Left ventricle myocardium inferior (tissue), 1 donor: Measurements from ENCODE around the gene KRTAP10-10. TPM values are rescaled to one million over a fixed set of nuclear protein-coding genes. Genes with fewer than 3 reads are reported as not detected.

Experiments
- DNase-seq: peaks from one replicate; pipeline ENCODE4 v3.0.0-alpha.2; 2020
- H3K27ac ChIP-seq: fragments of 200-600 bp; replicated peaks from 2 replicates; pipeline ENCODE4 v1.8.0; 2021
- H3K27me3 ChIP-seq: fragments of 200-600 bp; 2 replicates; pipeline ENCODE4 v1.8.0; 2021; ENCODE audit warnings: low read depth
- H3K36me3 ChIP-seq: fragments of 200-600 bp; 2 replicates; pipeline ENCODE4 v1.8.0; 2021
- H3K4me1 ChIP-seq: fragments of 200-600 bp; 2 replicates; pipeline ENCODE4 v1.8.0; 2021
- H3K4me3 ChIP-seq: fragments of 200-600 bp; 2 replicates; pipeline ENCODE4 v1.8.0; 2021; ENCODE audit warnings: mild to moderate bottlenecking, moderate library complexity
- H3K9me3 ChIP-seq: fragments of 200-600 bp; replicated peaks from 2 replicates; pipeline ENCODE4 v1.8.0; 2021
- intact Hi-C: fragments of 100-400 bp; cut with micrococcal nuclease; formaldehyde crosslinking; loops from one replicate; pipeline ENCODE4 v1.11.0; 2022
- total RNA-seq: library from RNA; stranded (reverse); fragmentation: NEBNext Ultra II Directional; extraction: Animal tissue kit (Norgen Biotek cat#: 25700); gene quantifications from one replicate; pipeline ENCODE4 v1.2.1, GENCODE V29; 2021
- TF ChIP-seq, protein P1 (sequence below): fragments of 200-600 bp; IDR thresholded peaks from 2 replicates; pipeline ENCODE4 v1.8.0; 2021; ENCODE audit warnings: antibody characterized with exemption, mild to moderate bottlenecking, borderline replicate concordance
- donor health status: DM: no; HTN: yes; CAD: no; lungs with severe emphysema.

KRTAP10-10 gene
- total RNA-seq, 1 donor from 2014 or later = not detected

DNA sequence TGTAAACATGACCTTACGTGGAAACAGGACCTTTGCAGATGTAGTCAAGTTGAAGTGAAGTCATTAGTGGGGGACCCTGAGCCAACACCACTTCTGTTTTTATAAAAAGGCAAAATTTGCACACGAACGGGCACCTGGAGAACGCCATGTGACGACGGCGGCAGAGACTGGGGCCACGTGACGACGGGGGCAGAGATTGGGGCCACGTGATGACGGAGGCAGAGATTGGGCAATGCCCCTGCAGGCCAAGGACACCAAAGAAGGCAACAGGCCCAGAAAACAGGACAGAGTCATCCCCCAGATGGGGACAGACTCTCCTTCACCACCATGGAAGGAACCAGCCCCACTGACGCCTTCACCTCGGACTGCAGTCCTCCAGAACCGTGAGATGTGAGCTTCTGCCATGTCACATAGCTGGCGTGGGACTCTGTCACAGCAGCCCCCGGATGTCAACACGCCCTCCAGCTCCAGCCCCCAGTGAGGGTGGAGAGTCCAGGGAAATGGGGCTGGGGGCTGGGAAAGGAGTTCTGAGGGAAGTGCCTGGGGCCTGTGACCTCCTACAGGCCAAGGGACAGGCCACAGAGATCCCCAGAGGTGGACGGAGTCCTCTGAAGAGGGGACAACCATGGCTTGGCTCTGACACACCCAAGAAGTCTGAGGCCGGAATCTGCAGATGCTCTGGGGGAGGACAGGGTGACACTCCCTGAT lies 13.3 kb downstream of the KRTAP10-10 start:
- no peaks in the 10 kb centered on the region for H3K36me3 ChIP-seq
- TF ChIP-seq, protein P1, sequence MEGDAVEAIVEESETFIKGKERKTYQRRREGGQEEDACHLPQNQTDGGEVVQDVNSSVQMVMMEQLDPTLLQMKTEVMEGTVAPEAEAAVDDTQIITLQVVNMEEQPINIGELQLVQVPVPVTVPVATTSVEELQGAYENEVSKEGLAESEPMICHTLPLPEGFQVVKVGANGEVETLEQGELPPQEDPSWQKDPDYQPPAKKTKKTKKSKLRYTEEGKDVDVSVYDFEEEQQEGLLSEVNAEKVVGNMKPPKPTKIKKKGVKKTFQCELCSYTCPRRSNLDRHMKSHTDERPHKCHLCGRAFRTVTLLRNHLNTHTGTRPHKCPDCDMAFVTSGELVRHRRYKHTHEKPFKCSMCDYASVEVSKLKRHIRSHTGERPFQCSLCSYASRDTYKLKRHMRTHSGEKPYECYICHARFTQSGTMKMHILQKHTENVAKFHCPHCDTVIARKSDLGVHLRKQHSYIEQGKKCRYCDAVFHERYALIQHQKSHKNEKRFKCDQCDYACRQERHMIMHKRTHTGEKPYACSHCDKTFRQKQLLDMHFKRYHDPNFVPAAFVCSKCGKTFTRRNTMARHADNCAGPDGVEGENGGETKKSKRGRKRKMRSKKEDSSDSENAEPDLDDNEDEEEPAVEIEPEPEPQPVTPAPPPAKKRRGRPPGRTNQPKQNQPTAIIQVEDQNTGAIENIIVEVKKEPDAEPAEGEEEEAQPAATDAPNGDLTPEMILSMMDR = no peak
- H3K4me3 ChIP-seq = no peak overlapping the region
- H3K9me3 ChIP-seq = peaks cover 3% of the 10 kb centered on the region
- DNase-seq = no peak
- peaks cover 22% of the 10 kb centered on the region for H3K27me3 ChIP-seq
- intact Hi-C loops = no loop called here
- no peaks in the 10 kb centered on the region for H3K4me1 ChIP-seq
- no peak overlapping the region for H3K27ac ChIP-seq

DNA sequence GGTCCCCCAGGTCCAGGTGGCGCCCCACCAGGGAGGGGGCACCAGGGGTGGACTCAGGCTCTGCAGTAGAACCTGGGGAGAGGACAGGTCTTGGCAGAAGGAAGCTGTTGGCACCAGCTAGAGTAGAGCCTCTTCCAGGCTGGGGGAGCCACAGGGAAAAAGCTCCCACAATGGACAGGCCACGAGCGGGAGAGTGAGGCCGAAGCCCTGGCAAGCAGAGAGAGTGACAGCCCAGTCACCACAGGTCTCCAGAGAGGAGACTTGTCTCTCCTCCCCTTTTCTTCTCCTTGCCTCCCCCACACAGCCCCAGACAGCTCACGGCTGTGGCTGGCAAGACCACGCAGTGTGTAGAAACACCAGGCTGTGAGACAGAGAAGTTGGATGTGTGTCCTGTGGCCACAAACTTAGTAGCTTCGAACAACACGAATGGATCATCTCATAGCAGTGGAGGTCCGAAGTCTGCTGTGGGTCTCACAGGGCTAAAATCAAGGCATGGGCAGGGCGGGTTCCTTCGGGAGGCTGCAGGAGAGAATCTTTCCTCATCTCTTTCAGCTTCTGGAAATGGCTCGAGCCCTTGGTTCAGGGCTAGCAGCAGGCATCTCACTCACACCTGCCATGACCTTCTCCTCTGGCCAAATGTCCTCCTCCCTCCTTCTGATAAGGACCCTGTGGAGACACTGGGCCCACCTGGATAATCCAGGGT lies 14.0 kb downstream of the KRTAP10-10 start:
- no peaks in the 10 kb centered on the region for H3K36me3 ChIP-seq
- no peak for DNase-seq
- TF ChIP-seq, protein P1 = no peak
- no peak overlapping the region for H3K4me3 ChIP-seq
- H3K9me3 ChIP-seq = peaks cover 3% of the 10 kb centered on the region
- H3K27me3 ChIP-seq = peaks cover 22% of the 10 kb centered on the region
- no peak overlapping the region for H3K27ac ChIP-seq
- no peaks in the 10 kb centered on the region for H3K4me1 ChIP-seq
- intact Hi-C loops = no loop called here

DNA sequence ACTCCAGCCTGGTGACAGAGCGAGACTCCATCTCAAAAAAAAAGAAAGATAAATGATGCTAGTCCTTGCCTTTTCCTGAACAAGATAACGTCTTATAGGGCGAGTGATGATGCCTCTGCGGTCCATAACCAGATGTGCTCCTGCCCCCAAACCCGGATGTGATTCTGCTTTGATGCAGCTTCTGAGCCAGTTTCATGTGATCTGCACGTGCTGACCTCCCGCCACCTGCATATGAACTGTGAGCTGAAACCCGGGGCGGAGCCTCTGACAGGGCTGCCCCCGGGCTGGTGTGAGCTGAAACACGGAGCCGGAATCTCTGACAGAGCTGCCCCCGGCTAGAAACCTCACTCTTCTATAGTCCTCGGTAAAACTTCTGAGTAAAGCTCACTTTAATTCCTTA lies 16.0 kb downstream of the KRTAP10-10 start:
- intact Hi-C loops = no loop called here
- Histone ChIP-seq H3K27me3 (peaks cover 22% of the 10 kb centered on the region), H3K4me1 (no peaks in the 10 kb centered on the region), H3K4me3 (no peak overlapping the region), H3K9me3 (peaks cover 12% of the 10 kb centered on the region), H3K27ac (no peak overlapping the region), H3K36me3 (no peaks in the 10 kb centered on the region)
- DNase-seq = no peak
- TF ChIP-seq, protein P1 = no peak

DNA sequence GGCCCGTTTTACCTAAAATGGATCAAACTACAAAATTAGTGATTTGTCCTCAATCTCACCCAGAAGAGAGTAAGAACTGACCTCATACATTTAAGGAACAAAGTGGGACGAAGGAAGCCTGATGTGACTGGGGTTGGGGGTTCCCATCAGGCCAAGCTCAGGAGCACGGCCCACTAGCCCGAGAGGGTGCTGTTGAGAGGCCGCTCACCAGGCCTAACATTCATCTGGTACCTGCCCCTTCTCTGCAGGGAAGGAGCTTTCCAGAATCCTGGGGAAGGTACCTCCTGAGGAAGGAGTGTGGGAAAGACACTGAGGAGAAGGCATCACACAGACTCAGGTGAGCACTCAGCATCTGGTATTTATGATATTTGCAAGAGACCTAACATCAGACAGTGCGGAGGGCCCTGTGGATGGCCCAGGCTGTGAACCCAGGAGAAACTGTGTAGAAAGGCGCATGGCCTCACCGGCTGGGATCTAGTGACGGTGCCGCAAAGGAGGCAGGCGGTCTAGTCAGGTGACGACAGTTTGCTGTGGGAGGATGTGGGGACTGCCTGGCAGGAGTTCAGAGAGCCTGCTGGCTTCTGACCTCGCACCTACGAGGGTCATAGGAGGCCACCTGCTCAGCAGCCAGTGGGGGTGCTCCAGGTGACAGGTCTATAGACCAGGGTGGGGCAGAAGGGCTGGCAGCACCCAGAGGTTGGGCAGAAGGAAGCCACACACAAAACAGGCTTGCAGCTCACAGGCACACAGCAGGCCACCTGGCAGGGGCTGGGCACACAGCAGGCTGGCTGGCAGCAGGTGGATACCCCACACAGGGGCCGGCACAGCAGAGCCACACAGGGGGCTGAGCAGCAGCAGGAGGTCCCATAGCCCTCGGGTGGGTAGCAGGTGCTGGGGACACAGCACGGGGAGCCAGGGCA lies 16.8 kb downstream of the KRTAP10-10 start:
- no peak overlapping the region for H3K27ac ChIP-seq
- no peak for DNase-seq
- peaks cover 20% of the 10 kb centered on the region for H3K27me3 ChIP-seq

More for the DNA sequence above, 16.8 kb downstream of the KRTAP10-10 start:
- TF ChIP-seq, protein P1 = no peak
- no peaks in the 10 kb centered on the region for H3K4me1 ChIP-seq
- no peak overlapping the region for H3K4me3 ChIP-seq
- intact Hi-C loops = no loop called here
- H3K9me3 ChIP-seq = peaks cover 12% of the 10 kb centered on the region
- no peaks in the 10 kb centered on the region for H3K36me3 ChIP-seq
